HepG2 (cell line): ENCODE measurements around the gene PTPRU. TPM values are rescaled to one million over a fixed set of nuclear protein-coding genes. Genes with fewer than 3 reads are reported as not detected.
A peak's percentile ranks its signal among the peaks of the same experiment; 100 is the strongest.

ENCODE experiments used
- CREB1 ChIP-seq, 2 experiments: fragments of 450-650 bp in 1 of 2; IDR thresholded peaks; 2 replicates each; pipeline ENCODE4 v1.6.1; 2016 to 2017; ENCODE audit warnings: control low read depth in 1 of 2, mild to moderate bottlenecking in 1 of 2, missing compliant biosample characterization in 1 of 2, missing genetic modification characterization in 1 of 2
- HOXA3 ChIP-seq: sonication (generic); formaldehyde crosslinking; IDR thresholded peaks from 2 replicates; pipeline ENCODE4 v1.5.0; 2020; ENCODE audit warnings: missing genetic modification reagents
- MIXL1 ChIP-seq: IDR thresholded peaks from 2 replicates; pipeline ENCODE4 v1.6.1; 2016
- MXD4 ChIP-seq: IDR thresholded peaks from 2 replicates; pipeline ENCODE4 v1.6.1; 2016; ENCODE audit warnings: mild to moderate bottlenecking, missing biosample characterization, missing genetic modification reagents
- NFAT5 ChIP-seq: sonication (generic); formaldehyde crosslinking; IDR thresholded peaks from 2 replicates; pipeline ENCODE4 v1.4.0; 2020; ENCODE audit warnings: missing genetic modification reagents
- NKX3-1 ChIP-seq: sonication (generic); formaldehyde crosslinking; IDR thresholded peaks from 2 replicates; pipeline ENCODE4 v1.5.0; 2020; ENCODE audit warnings: missing genetic modification reagents
- RCOR2 ChIP-seq: IDR thresholded peaks from 2 replicates; pipeline ENCODE4 v1.6.1; 2016; ENCODE audit warnings: missing biosample characterization, missing genetic modification reagents
- SIX1 ChIP-seq: sonication (generic); formaldehyde crosslinking; IDR thresholded peaks from 2 replicates; pipeline ENCODE4 v1.4.0; 2020; ENCODE audit warnings: missing genetic modification reagents, borderline replicate concordance
- TCF7 ChIP-seq: sonication (generic); IDR thresholded peaks from 2 replicates; pipeline ENCODE4 v1.6.1; 2016; ENCODE audit warnings: antibody characterized with exemption, low read depth
- XRCC5 ChIP-seq: fragments of 200-400 bp; formaldehyde crosslinking; optimal IDR thresholded peaks from 2 replicates; pipeline ENCODE3; 2017; ENCODE audit warnings: mild to moderate bottlenecking, low read length
- ZFP62 ChIP-seq: sonication (generic); formaldehyde crosslinking; IDR thresholded peaks from 2 replicates; pipeline ENCODE4 v1.4.0; 2020; ENCODE audit warnings: missing genetic modification reagents
- ZNF263 ChIP-seq: sonication (generic); formaldehyde crosslinking; IDR thresholded peaks from 2 replicates; pipeline ENCODE4 v1.4.0; 2020; ENCODE audit warnings: missing genetic modification reagents
- ZNF354B ChIP-seq: sonication (generic); formaldehyde crosslinking; IDR thresholded peaks from 2 replicates; pipeline ENCODE4 v1.8.0; 2022; ENCODE audit warnings: mild to moderate bottlenecking, missing genetic modification reagents
- ZNF878 ChIP-seq: sonication (generic); formaldehyde crosslinking; IDR thresholded peaks from 2 replicates; pipeline ENCODE4 v1.8.1; 2023; ENCODE audit warnings: mild to moderate bottlenecking, missing genetic modification reagents, moderate library complexity
- polyA plus RNA-seq, 8 experiments: library from polyadenylated mRNA; depleted of rRNA in 3 of 8; stranded (reverse) in 7 of 8; unstranded in 1 of 8; fragments of >200 nt; fragmentation: Illumina TruSeq in 4 of 8; extraction: Trizol in 4 of 8; gene quantifications; 2 replicates each; pipeline versions ENCODE4 v1.2.1 to v1.2.3, GENCODE V29; 2011 to 2016; ENCODE audit warnings: low read depth in 4 of 8, missing spikeins in 1 of 8, mixed read lengths in 1 of 8; ENCODE audit not compliant: insufficient read depth in 1 of 8
- total RNA-seq, 5 experiments: library from RNA; depleted of rRNA; stranded (reverse); fragments of >200 nt; fragmentation: Illumina TruSeq; extraction: Trizol; gene quantifications; 2 replicates each; pipeline ENCODE4 v1.2.3, GENCODE V29; 2016; ENCODE audit warnings: low read depth in 1 of 5
- TF ChIP-seq, protein P1 (sequence below): sonication (generic); formaldehyde crosslinking; IDR thresholded peaks from 2 replicates; pipeline ENCODE4 v1.8.1; 2022; ENCODE audit warnings: mild to moderate bottlenecking, missing genetic modification reagents
- TF ChIP-seq, protein P2 (sequence below): sonication (generic); formaldehyde crosslinking; IDR thresholded peaks from 2 replicates; pipeline ENCODE4 v1.8.0; 2022; ENCODE audit warnings: mild to moderate bottlenecking, missing genetic modification reagents, moderate library complexity
- TF ChIP-seq, protein P3 (sequence below): sonication (generic); formaldehyde crosslinking; IDR thresholded peaks from 2 replicates; pipeline ENCODE4 v1.8.0; 2022; ENCODE audit warnings: mild to moderate bottlenecking, missing genetic modification reagents, borderline replicate concordance
- TF ChIP-seq, protein P4 (sequence below): sonication (generic); formaldehyde crosslinking; IDR thresholded peaks from 2 replicates; pipeline ENCODE4 v1.9.0; 2022; ENCODE audit warnings: low read depth, missing genetic modification reagents
- TF ChIP-seq, protein P5 (sequence below): sonication (generic); formaldehyde crosslinking; IDR thresholded peaks from 2 replicates; pipeline ENCODE4 v1.4.0; 2020; ENCODE audit warnings: mild to moderate bottlenecking, missing genetic modification reagents

Gene PTPRU
- total and polyA plus RNA-seq, 2 of the 13 experiments (the other 11 are each of a cell fraction or from before 2014, with no cell fraction given) = 21.6 to 22.3 TPM

GRCh38 chr1:29230553-29231378 lies 5.6 kb upstream of the PTPRU start, which contains the start of gene MECR (continued):
- TF ChIP-seq ZNF878 (CRISPR knock-in tag) (peak; percentile 59; the same call in 1 of the 2 replicates), HOXA3 (CRISPR knock-in tag) (peak; percentile 95), RCOR2 (CRISPR knock-in tag) (0 out of 2 replicates have a peak, but pooled peaks have one; percentile 49), MXD4 (CRISPR knock-in tag) (peak; percentile 88; the same call in 1 of the 2 replicates), ZNF354B (no peak), SIX1 (no peak), ZNF263 (CRISPR knock-in tag) (no peak), MIXL1 (peak; percentile 57; the same call in 1 of the 2 replicates), NKX3-1 (CRISPR knock-in tag) (no peak), XRCC5 (peak; percentile 70), TCF7 (no peak), NFAT5 (CRISPR knock-in tag) (no peak), ZFP62 (CRISPR knock-in tag) (no peak), CREB1 (IDR thresholded peaks at IDR 0.05) (peak; percentile 96), CREB1 (CRISPR knock-in tag; IDR thresholded peaks at IDR 0.05) (peak; percentile 99)
- TF ChIP-seq, protein P1, sequence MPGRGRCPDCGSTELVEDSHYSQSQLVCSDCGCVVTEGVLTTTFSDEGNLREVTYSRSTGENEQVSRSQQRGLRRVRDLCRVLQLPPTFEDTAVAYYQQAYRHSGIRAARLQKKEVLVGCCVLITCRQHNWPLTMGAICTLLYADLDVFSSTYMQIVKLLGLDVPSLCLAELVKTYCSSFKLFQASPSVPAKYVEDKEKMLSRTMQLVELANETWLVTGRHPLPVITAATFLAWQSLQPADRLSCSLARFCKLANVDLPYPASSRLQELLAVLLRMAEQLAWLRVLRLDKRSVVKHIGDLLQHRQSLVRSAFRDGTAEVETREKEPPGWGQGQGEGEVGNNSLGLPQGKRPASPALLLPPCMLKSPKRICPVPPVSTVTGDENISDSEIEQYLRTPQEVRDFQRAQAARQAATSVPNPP (CRISPR knock-in tag) = 0 out of 2 replicates have a peak, but pooled peaks have one; percentile 55
- TF ChIP-seq, protein P2, sequence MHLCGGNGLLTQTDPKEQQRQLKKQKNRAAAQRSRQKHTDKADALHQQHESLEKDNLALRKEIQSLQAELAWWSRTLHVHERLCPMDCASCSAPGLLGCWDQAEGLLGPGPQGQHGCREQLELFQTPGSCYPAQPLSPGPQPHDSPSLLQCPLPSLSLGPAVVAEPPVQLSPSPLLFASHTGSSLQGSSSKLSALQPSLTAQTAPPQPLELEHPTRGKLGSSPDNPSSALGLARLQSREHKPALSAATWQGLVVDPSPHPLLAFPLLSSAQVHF (CRISPR knock-in tag) = no peak
- TF ChIP-seq, protein P3, sequence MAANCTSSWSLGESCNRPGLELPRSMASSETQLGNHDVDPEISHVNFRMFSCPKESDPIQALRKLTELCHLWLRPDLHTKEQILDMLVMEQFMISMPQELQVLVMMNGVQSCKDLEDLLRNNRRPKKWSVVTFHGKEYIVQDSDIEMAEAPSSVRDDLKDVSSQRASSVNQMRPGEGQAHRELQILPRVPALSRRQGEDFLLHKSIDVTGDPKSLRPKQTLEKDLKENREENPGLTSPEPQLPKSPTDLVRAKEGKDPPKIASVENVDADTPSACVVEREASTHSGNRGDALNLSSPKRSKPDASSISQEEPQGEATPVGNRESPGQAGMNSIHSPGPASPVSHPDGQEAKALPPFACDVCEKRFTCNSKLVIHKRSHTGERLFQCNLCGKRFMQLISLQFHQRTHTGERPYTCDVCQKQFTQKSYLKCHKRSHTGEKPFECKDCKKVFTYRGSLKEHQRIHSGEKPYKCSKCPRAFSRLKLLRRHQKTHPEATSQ (CRISPR knock-in tag) = 0 out of 2 replicates have a peak, but pooled peaks have one; percentile 57
- TF ChIP-seq, protein P4, sequence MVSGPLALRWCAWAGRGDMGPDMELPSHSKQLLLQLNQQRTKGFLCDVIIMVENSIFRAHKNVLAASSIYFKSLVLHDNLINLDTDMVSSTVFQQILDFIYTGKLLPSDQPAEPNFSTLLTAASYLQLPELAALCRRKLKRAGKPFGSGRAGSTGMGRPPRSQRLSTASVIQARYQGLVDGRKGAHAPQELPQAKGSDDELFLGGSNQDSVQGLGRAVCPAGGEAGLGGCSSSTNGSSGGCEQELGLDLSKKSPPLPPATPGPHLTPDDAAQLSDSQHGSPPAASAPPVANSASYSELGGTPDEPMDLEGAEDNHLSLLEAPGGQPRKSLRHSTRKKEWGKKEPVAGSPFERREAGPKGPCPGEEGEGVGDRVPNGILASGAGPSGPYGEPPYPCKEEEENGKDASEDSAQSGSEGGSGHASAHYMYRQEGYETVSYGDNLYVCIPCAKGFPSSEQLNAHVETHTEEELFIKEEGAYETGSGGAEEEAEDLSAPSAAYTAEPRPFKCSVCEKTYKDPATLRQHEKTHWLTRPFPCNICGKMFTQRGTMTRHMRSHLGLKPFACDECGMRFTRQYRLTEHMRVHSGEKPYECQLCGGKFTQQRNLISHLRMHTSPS (CRISPR knock-in tag) = no peak
- TF ChIP-seq, protein P5, sequence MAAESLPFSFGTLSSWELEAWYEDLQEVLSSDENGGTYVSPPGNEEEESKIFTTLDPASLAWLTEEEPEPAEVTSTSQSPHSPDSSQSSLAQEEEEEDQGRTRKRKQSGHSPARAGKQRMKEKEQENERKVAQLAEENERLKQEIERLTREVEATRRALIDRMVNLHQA (CRISPR knock-in tag) = no peak
